Stimulated activated CD8-positive, alpha-beta memory T cell treated with anti-CD3 and anti-CD28 coated beads, Interleukin-7, amount 100 ng/mL, for 24 hours (primary cell): ENCODE data around the gene TXNL4A.

Experiments used
- DNase-seq: peaks from one replicate; pipeline ENCODE4 v3.0.0-alpha.2; 2020; ENCODE audit warnings: low read depth

Gene TXNL4A

DNA sequence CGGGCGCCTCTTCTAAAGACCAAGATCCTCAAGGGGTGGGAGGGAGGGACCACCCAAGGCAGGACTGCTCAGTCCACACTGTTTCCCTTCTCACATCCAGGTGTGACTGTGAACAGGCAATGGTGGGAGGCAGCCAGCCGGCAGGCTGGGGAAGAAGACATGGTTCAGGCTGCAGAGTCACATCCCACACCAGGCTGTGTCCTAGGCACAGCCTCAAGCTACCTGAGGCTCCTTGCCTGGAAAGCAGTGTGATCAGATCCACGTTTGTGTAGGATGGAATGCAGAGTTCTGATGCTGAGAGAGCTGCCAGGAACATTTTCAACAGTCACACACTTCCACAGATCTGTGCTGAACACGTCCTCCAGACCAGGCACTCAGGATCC lies 53.3 kb downstream of the TXNL4A start:
- DNase-seq = no peak

DNA sequence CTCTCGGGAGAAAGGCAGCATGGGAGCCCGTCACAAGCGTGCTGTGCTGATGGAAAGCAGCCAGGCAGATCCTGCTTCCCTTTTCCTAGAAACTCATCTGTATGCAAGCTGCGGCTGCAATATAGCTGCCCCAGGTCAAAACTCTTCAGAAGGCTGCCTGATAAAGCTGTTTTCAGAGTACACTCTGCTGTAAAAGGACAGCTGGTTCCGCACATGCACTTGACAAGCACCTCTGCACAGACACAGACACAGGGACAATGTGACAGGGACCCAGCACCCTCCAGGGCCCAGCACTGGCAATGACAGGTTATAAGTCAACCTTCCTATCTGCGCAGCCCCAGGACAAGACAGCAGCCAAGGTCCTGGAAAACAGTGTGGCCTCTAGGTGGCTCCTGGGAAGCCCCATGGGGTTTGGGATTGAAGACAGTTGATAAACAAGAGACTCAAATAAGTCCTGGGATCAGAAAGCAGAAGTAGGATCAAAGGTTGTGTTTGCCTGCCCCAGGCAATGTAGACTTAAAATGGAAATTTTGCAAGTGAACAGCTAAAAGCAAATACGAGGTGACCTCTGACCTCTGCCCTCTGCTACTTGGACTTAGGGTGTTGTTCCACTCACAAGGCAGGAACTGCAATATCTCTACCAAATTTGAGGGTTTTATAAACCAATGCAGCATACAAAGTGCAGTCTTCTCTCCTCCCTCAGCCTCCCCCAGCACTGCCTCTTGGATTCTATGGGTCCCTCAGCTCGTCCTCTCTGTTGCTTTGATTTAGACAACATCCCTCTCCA lies 53.9 kb downstream of the TXNL4A start:
- no peak for DNase-seq

DNA sequence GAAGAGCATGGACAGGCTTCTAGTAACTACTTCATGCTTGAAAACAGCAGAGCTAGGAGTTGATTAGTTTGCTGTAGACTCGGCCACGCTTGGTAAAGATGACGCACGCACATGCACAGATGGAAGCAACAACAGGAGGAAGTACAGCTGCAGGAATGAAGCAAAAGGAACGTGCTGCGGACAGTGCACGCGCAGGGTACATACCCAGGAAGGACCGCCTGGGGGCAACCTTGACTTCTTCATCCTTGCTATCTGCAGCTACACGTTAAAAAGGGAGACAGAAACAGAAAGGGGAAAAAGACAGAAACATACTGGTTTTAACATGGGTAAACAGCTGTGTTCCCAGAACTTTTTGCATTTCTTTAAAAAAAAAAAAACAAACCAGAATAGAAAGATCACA lies 54.6 kb downstream of the TXNL4A start:
- no peak for DNase-seq

DNA sequence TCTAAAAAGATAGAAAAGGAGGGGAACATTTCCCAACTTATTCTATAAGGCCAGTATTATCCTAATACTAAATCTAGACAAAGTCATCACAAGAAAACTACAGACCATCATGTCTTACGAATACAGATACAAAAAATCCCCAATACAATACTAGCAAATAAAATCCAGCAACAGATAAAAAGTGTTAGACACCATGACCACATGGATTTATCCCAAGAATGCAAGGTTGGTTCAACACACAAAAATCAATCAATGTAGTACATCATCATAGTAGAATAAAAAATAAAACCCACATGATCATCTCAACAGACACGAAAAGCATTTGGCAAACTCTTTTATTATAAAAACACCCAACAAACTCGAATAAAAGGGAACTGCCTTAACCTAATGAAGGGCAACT lies 55.5 kb downstream of the TXNL4A start:
- no peak for DNase-seq

DNA sequence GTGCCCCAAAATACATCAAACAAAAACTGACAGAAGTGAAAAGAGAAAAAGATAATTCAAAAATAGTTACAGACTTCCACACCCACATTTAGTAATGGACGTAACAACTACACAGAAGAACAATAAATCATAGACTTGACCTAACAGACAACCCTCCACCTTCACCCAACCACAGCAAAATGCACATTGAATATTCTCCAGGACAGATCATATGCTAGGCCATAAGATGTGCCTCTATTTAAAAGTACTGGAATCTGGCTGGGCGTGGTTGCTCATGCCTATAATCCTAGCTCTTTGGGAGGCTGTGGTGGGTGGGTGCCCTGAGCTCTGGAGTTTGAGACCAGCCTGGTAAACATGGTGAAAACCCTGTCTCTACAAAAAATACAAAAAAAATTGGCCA lies 56.9 kb downstream of the TXNL4A start:
- no peak for DNase-seq

DNA sequence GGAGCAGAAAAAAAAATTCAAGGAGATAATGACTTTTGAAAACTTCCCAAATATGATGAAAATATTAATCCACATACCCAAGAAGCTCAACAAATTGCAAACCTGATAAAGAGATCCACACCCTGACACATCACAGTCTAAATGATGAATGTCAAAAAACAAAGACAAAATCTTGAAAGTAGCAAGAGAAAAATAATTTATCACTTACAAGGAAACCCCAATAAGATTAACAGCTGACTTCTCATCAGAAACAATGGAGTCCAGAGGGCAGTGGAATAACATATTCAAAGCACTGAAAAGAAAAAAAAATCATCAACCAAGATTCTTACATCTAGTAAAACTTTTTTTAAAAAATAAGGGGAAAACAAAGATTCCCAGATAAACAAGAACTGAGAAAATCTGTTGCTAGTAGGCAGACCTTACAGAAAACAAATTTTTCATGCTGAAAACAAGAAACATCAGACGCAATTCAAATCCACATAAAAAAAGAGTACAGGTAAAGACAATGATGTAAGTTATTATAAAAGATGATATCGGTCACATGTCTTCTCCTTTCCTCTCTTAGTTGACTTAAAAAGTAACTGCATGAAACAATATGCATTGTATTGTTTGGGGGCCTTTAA lies 58.2 kb downstream of the TXNL4A start:
- DNase-seq = no peak

DNA sequence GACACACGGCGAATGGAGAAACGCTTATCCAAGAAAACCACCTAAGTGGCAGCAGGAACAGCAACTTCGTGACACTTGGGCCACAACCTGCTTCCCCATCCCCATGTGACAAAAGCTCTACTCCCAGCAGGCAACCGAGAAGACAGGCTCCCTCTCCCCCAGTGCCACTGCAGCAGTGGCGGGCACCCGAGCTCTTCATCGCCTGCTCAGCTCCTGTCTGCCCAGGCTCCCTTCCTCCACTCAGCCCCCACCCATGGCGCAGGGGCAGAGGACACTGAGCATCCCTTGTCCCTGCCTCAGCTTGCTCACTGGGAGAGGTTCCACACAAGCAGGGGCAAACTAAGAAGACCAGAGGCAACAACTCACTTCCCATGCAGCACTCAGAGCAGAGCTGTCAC lies 59.8 kb downstream of the TXNL4A start:
- DNase-seq = no peak

DNA sequence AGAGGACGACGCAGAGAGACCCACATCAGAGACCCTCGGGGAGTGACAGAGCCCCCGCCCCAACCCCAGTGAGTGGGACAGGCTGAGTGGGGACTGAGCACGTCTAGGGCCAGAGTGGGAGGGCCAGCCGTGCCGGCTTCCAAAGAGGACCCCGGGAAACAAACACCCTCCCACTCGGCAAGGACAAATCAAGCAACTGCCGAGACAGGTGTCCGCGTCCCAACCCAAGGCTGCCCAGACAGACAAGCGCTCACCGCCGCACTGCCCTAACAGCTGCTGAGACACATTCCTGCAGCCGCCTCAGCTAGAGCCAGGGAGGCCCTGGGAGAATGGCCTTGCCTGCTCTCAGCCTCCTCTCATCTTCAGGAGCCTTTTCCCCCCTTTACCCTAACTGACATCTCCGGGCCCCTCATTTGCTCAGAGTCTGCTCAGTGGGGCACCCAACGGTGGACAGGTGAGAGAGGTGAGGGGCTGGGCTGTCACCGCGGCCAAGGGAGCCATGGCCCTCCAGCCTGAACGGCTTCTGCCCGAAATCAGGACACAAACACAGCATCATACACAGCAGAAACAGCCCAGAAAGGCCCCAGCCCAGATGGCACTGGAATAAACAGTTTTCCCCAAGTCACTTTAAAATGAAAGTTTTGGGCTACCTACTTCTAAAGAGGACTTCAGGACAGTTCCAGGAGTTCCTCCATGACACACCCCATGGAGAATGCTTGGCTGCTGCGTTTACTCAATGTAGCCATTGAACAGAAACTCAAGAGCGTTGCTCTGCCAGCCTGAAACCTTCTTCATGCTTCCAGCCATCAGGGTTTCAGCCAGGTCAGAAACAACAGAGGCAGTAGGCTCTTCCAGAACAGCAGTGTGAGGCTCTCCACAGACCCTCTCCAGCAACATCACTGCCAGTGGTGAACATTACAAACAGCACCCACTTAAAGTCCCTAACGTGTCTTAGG lies 60.5 kb downstream of the TXNL4A start:
- no peak for DNase-seq

DNA sequence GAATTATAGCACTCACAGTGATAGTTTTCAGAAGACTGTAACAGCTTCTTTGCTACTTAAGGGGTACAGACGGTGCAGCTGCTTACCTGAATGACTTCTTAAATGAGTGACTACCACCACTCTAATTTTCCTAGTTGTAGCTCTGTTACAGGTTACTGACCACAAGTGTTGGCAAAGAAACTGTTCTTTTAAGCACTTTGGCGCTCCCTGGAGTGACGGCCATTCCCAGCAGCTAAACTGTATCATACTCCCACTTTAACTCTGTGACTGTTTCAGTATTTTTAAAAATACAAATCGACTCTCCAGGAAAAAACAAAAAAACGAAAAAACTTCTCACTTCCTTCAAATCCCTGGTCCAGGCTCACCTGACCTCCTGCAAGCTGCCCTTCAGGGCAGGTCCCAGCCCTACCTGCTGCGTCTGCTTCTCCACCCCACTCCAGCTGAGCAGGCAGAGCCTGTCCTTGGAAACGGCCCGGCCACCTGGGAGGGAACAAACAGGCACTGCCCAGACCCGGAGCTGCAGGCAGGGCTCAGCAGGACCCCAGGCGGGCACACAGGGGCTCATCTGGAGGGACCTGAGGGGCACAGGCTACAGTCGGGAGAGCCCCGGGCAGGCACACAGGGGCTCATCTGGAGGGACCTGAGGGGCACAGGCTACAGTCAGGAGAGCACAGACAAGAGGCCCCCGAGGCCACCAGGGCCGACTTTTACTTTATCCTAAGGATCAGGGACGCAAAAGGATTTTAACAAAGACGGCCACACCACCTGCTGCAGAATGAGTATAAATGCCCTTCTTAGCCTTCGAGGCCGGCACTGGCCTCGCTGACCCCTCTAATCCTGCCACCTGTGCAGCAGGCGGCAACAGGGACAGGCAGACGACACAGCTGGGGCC lies 61.4 kb downstream of the TXNL4A start:
- DNase-seq = no peak

DNA sequence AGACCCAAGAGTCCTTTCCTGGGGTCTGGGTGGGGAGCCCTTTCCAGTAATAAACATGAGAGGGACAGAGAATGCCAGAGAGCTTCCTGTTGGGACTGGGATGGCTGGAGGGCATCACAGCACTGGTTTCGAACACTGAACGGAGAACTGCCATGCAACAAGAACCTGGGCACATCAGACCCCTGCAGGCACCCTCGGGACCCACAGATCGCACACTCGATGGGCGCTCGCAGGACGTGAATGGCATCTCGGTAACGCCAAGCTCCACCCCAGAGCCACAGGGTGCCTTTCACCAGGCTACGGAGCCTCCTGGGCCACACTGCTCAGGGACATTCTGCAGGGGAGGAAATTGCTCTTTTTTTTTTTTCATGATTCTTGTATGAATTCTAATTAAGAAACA lies 62.1 kb downstream of the TXNL4A start:
- no peak for DNase-seq

DNA sequence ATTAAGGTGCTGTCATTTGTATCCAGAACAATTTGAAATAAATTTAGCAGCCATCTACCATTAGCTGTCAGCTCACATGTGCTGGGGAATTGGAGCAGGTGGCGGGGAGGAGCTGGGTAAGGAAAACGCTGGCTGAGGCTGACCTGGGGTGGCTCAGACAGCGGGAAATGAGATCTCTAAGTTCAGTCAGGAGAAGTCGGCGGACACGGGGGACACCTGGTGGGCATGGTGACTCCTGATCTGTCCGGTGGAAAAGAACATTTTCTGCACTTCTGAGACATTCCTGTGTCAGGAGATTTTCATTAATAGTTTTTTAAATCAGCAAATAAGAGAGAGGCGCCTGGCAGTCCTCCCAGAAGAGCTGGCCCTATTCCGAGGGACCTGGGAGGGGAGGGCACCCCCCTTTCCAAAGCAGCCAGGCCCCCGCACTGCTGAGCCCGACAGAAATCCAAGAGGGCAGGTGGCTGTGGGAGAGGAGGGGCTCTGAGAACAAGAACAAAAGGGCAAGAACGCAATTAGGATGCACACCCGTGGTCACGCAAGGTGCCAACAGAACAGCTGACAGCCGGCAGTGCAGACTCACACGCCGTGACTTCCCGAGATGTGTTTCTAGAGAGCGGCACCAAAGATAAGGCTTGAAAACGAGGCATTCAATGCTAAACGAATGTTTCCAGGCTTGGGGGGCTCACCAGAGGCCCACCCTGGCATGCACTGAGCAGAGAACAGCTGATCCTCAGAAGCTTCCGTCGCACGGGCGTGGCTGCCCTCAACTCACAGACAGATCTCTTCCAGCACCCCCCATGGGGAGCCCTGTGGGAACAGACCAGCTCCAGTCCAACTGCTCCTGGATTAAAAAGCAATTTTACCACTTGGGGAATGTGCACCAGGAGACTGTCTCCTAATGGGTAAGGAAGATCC lies 63.3 kb downstream of the TXNL4A start:
- DNase-seq = no peak

DNA sequence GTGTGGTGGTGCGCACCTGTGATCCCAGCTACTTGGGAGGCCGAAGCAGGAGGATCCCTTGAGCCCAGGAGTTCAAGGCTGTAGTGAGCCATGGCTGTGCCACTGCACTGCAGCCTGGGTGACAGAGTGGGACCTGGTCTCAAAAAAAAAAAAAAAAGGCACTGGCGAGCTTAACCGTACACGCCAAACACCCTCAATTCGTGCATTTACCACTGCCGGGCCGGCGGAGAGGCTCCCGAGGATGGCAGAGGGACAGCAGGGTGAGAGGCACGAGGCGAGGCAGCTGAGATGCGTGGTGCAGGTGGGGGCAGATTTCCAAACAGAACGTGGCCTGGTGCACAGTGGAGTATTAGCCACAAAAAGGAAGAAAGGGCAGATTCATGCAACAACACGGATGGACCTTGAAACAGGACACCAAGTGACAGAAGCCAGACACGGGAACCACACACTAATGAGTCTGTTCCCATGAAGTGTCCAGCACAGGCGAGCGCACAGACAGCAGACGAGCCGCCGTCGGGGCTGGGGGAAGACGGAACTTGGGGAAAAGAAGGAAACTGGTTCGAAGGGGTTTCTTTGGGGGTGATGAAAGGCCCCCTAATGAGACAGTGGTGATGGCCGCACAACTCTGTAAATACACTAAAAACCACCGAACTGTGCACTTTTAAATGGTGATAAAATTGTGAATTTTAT lies 64.3 kb downstream of the TXNL4A start:
- DNase-seq = no peak

DNA sequence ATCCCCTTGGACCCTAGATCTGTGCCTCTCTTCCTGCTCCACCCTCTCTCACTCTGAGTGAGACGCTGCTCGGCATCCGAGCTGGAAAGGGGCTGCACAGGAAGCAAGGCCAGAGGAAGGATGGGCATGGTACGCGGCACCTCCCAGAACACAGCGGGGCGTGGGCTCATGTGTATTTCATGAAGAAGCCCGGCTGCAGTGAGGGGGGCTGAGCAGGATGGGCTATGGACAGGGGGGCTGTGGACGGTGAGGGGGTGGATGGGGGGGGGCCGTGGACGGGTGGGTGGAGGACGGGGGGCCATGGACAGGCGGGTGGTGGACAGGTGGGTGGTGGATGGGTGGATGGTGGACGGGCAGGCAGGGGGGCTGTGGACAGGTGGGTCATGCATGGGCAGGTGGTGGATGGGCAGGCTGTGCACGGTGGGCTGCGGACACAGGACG lies 65.4 kb downstream of the TXNL4A start:
- DNase-seq = no peak

DNA sequence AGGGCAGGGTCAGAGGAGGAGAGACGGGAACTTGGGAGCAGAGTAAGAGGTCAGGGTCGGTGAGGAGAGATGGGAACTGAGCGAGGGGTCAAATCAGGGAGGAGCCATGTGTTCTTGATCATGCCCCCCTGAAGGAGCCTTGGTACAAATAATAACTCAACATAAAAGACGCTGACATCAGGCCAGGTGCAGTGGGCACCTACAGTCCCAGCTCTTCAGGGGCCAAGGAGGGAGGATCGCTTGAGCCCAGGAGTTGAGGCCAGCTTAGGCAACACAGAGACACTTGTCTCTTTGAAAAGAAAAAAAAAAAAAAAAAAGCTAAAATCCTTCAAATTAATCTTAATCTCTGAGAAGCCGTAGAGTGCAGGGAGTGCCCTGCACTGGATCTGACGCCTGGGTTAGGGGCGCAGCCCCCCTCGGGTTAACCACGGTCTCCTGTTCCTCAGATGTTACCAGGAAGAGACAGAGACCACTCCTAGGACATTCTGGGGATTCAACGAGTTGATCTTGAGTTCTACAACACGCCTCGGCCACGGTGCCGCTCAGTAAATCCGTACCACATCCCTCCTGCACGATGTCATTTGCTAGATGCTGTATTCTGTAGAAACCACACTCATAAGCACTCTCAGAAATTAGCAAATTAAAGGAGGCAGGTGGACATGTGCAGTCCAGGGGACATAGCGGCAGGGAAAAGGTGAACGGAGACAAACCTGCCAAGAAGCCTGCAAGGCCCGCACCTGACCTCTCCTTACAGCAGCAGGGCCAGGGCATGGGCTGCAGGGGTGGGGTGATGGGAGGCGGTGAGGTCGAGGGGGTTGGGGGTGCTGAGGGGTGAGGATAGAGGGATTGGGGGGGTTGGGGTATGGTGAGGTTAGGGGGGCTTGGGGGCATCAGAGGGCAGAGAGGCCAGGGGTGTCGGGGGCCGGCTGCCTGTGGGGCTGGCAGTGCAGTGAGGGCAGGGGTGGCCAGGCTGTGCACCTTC lies 66.1 kb downstream of the TXNL4A start:
- no peak for DNase-seq
